H9 (cell line): Measurements from ENCODE around the gene TLE5. TPM values are rescaled to one million over a fixed set of nuclear protein-coding genes. Genes with fewer than 3 reads are reported as not detected.

Source experiments
- DNase-seq: peaks from one replicate; pipeline ENCODE4 v3.0.0-alpha.2; 2017
- H2AFZ ChIP-seq: one replicate; pipeline ENCODE4 v1.6.1; 2013; ENCODE audit warnings: mild to moderate bottlenecking, low read length, control low read depth, moderate library complexity
- H2AK5ac ChIP-seq: 2 replicates; pipeline ENCODE4 v1.6.1; 2013; ENCODE audit warnings: low read length, control low read depth, mixed read lengths; ENCODE audit not compliant: insufficient read length
- H2BK120ac ChIP-seq: one replicate; pipeline ENCODE4 v1.6.1; 2013; ENCODE audit warnings: low read depth, mild to moderate bottlenecking, low read length, control low read depth, inconsistent platforms; ENCODE audit not compliant: poor library complexity, severe bottlenecking
- H2BK12ac ChIP-seq: 2 replicates; pipeline ENCODE4 v1.6.1; 2013; ENCODE audit warnings: low read length, control low read depth, mixed read lengths, low read depth; ENCODE audit not compliant: insufficient read length
- H2BK15ac ChIP-seq: 2 replicates; pipeline ENCODE4 v1.6.1; 2013; ENCODE audit warnings: low read depth, low read length, control low read depth
- H2BK20ac ChIP-seq: one replicate; pipeline ENCODE4 v1.6.1; 2013; ENCODE audit warnings: low read depth, mild to moderate bottlenecking, low read length, control low read depth, inconsistent platforms; ENCODE audit not compliant: poor library complexity, severe bottlenecking
- H2BK5ac ChIP-seq: 2 replicates; pipeline ENCODE4 v1.6.1; 2013; ENCODE audit warnings: low read length, control low read depth, mixed read lengths; ENCODE audit not compliant: insufficient read length
- H3K14ac ChIP-seq: 2 replicates; pipeline ENCODE4 v1.6.1; 2013; ENCODE audit warnings: low read length, control low read depth; ENCODE audit not compliant: insufficient read depth
- H3K18ac ChIP-seq: 2 replicates; pipeline ENCODE4 v1.6.1; 2013; ENCODE audit warnings: low read depth, mild to moderate bottlenecking, mixed read lengths, low read length, control low read depth; ENCODE audit not compliant: insufficient read length
- H3K23ac ChIP-seq: 2 replicates; pipeline ENCODE4 v1.6.1; 2013; ENCODE audit warnings: low read length, control low read depth, mixed read lengths, low read depth; ENCODE audit not compliant: insufficient read length
- H3K23me2 ChIP-seq: 2 replicates; pipeline ENCODE4 v1.6.1; 2013; ENCODE audit warnings: low read depth, mild to moderate bottlenecking, mixed read lengths, low read length, control low read depth; ENCODE audit not compliant: insufficient read length, poor library complexity, severe bottlenecking
- H3K27ac ChIP-seq: 2 replicates; pipeline ENCODE4 v1.5.1; 2013; ENCODE audit warnings: low read length, control low read depth, mixed read lengths, low read depth; ENCODE audit not compliant: insufficient read length
- H3K27me3 ChIP-seq: 2 replicates; pipeline ENCODE4 v1.6.1; 2013; ENCODE audit warnings: low read length, control low read depth, inconsistent platforms; ENCODE audit not compliant: insufficient read depth
- H3K4ac ChIP-seq: 2 replicates; pipeline ENCODE4 v1.6.1; 2013; ENCODE audit warnings: low read depth, mild to moderate bottlenecking, control low read depth, inconsistent platforms, low read length, moderate library complexity
- H3K4me1 ChIP-seq: 2 replicates; pipeline ENCODE4 v1.6.1; 2013; ENCODE audit warnings: low read length, control low read depth, inconsistent platforms; ENCODE audit not compliant: insufficient read depth
- H3K4me2 ChIP-seq: 2 replicates; pipeline ENCODE4 v1.6.1; 2013; ENCODE audit warnings: low read length, control low read depth, mixed read lengths; ENCODE audit not compliant: insufficient read length, insufficient read depth
- H3K56ac ChIP-seq: 2 replicates; pipeline ENCODE4 v1.6.1; 2013; ENCODE audit warnings: low read depth, mild to moderate bottlenecking, mixed read lengths, low read length, control low read depth; ENCODE audit not compliant: insufficient read length
- H3K79me1 ChIP-seq: 2 replicates; pipeline ENCODE4 v1.6.1; 2013; ENCODE audit warnings: low read depth, mild to moderate bottlenecking, moderate library complexity, low read length, control low read depth, inconsistent platforms; ENCODE audit not compliant: insufficient read depth, poor library complexity, severe bottlenecking
- H3K79me2 ChIP-seq: 2 replicates; pipeline ENCODE4 v1.6.1; 2013; ENCODE audit warnings: low read length, control low read depth, inconsistent platforms; ENCODE audit not compliant: insufficient read depth
- H3K9ac ChIP-seq: 2 replicates; pipeline ENCODE4 v1.6.1; 2013; ENCODE audit warnings: low read length, control low read depth, mixed read lengths; ENCODE audit not compliant: insufficient read length; ENCODE audit errors: extremely low read depth
- H3K9me3 ChIP-seq: one replicate; pipeline ENCODE4 v1.6.1; 2013; ENCODE audit warnings: low read depth, low read length, inconsistent platforms; ENCODE audit not compliant: control insufficient read depth
- H3T11ph ChIP-seq: one replicate; pipeline ENCODE4 v1.6.1; 2013; ENCODE audit warnings: mild to moderate bottlenecking, low read length, control low read depth, inconsistent platforms
- H4K20me1 ChIP-seq: one replicate; pipeline ENCODE4 v1.6.1; 2013; ENCODE audit not compliant: control insufficient read depth, insufficient read length, insufficient read depth
- H4K5ac ChIP-seq: 2 replicates; pipeline ENCODE4 v1.6.1; 2013; ENCODE audit warnings: low read depth, mild to moderate bottlenecking, mixed read lengths, low read length, control low read depth; ENCODE audit not compliant: insufficient read length
- H4K8ac ChIP-seq: replicated peaks from 2 replicates; pipeline ENCODE4 v1.6.1; 2013; ENCODE audit warnings: low read length, control low read depth, mixed read lengths, low read depth; ENCODE audit not compliant: insufficient read length
- H4K91ac ChIP-seq: 2 replicates; pipeline ENCODE4 v1.6.1; 2013; ENCODE audit warnings: low read depth, mild to moderate bottlenecking, moderate library complexity, mixed read lengths, low read length, control low read depth; ENCODE audit not compliant: insufficient read length
- H3K27ac Mint-ChIP-seq, 3 experiments: 2 replicates in 2 of 3; 3 replicates in 1 of 3; pipeline ENCODE4 v1.8.0; 2020 to 2021; ENCODE audit warnings: mixed read lengths in 3 of 3, mild to moderate bottlenecking in 1 of 3, moderate library complexity in 1 of 3
- H3K27me3 Mint-ChIP-seq: 2 replicates; pipeline ENCODE4 v1.8.0; 2021; ENCODE audit warnings: low read depth, mild to moderate bottlenecking, moderate library complexity, mixed read lengths
- H3K36me3 Mint-ChIP-seq, 3 experiments: 2 replicates in 2 of 3; 3 replicates in 1 of 3; pipeline ENCODE4 v1.8.0; 2020 to 2021; ENCODE audit warnings: low read depth in 3 of 3, mixed read lengths in 3 of 3; ENCODE audit not compliant: insufficient read depth in 1 of 3
- H3K4me1 Mint-ChIP-seq, 2 experiments: 2 replicates each; pipeline ENCODE4 v1.8.0; 2020; ENCODE audit warnings: mixed read lengths in 2 of 2
- H3K4me3 Mint-ChIP-seq, 2 experiments: 2 replicates in 1 of 2; 3 replicates in 1 of 2; pipeline ENCODE4 v1.8.0; 2020 to 2021; ENCODE audit warnings: mild to moderate bottlenecking in 2 of 2, mixed read lengths in 2 of 2, moderate library complexity in 1 of 2
- H3K9me3 Mint-ChIP-seq, 2 experiments: 2 replicates in 1 of 2; 3 replicates in 1 of 2; pipeline ENCODE4 v1.8.0; 2020; ENCODE audit warnings: mild to moderate bottlenecking in 2 of 2, mixed read lengths in 2 of 2, moderate library complexity in 1 of 2
- CTCF ChIP-seq: fragments of 200-600 bp; sonication (generic); conservative IDR thresholded peaks from 3 replicates; pipeline ENCODE4 v1.8.0; 2021; ENCODE audit warnings: antibody characterized with exemption, mild to moderate bottlenecking
- WGBS: extraction: QIAGEN DNeasy Blood & Tissue Kit; methylation state at CpG from one replicate; pipeline ENCODE4 v1.1.7; 2013; ENCODE audit warnings: missing lambda C conversion rate, low lambda C conversion rate, mixed read lengths; ENCODE audit not compliant: insufficient read length; ENCODE audit errors: extremely low coverage; 5-methylcytosine and 5-hydroxymethylcytosine counted together
- total RNA-seq: library from RNA; stranded (reverse); gene quantifications from 2 replicates; pipeline ENCODE4 v1.2.1, GENCODE V29; 2021

TLE5 gene
- total RNA-seq, 1 experiment from 2014 or later: 221 TPM

GRCh38 chr19:3028305-3029064 is 33.8 kb downstream of the TLE5 start:
- peaks cover 2% of the 10 kb centered on the region; the same call in 1 of the 2 replicates for H3K27me3 ChIP-seq
- H3K4me1 ChIP-seq: peaks cover 3% of the 10 kb centered on the region; the same call in 1 of the 2 replicates

More at GRCh38 chr19:3028305-3029064, 33.8 kb downstream of the TLE5 start:
- H3T11ph ChIP-seq: no peak overlapping the region
- no peak for TF ChIP-seq CTCF
- H4K5ac ChIP-seq: no peak overlapping the region
- H2BK15ac ChIP-seq: no peak overlapping the region
- DNase-seq: peak; percentile 76
- no peak overlapping the region for H3K9ac ChIP-seq
- Mint-ChIP-seq H3K27ac (no peak overlapping the region), H3K9me3 (no peaks in the 10 kb centered on the region; a peak in 1 of 5 replicates), H3K36me3 (peaks cover 0 to 2% (median 1%) of the 10 kb centered on the region in 3 experiments; a peak in 3 of 7 replicates), H3K4me1 (peaks cover 16 to 25% of the 10 kb centered on the region in 2 experiments), H3K27me3 (peaks cover 96% of the 10 kb centered on the region), H3K4me3 (peak overlapping the region; percentile 52 to 78)
- no peaks in the 10 kb centered on the region for H3K79me1 ChIP-seq
- no peak overlapping the region for H4K8ac ChIP-seq
- H3K27ac ChIP-seq: no peak overlapping the region
- no peak overlapping the region for H2BK20ac ChIP-seq
- H3K23ac ChIP-seq: no peak overlapping the region
- no peaks in the 10 kb centered on the region for H3K79me2 ChIP-seq
- H3K23me2 ChIP-seq: peaks cover 14% of the 10 kb centered on the region
- no peak overlapping the region for H2BK12ac ChIP-seq
- no peak overlapping the region for H2BK5ac ChIP-seq
- no peak overlapping the region for H2BK120ac ChIP-seq
- WGBS: no CpG with 5 or more reads among the region's 40 CpGs
- peak overlapping the region; percentile 61 for H3K4me2 ChIP-seq
- H3K18ac ChIP-seq: no peak overlapping the region
- H3K14ac ChIP-seq: no peak overlapping the region
- H3K56ac ChIP-seq: no peak overlapping the region
- no peaks in the 10 kb centered on the region for H3K9me3 ChIP-seq
- no peak overlapping the region for H4K91ac ChIP-seq
- H2AK5ac ChIP-seq: no peak overlapping the region
- H2AFZ ChIP-seq: no peak overlapping the region
- H4K20me1 ChIP-seq: no peaks in the 10 kb centered on the region
- H3K4ac ChIP-seq: no peak overlapping the region
